Stimulated activated CD8-positive, alpha-beta memory T cell treated with anti-CD3 and anti-CD28 coated beads, Interleukin-4, amount 100 ng/mL, for 24 hours (primary cell): Measurements from ENCODE around the gene CCL24.
"Not testable (repeated sequence)": the region's sequence is repeated elsewhere in the genome, so short reads cannot be mapped to it uniquely, and the experiment has no call there.

Source experiments
- DNase-seq: peaks from one replicate; pipeline ENCODE4 v3.0.0-alpha.2; 2020; ENCODE audit warnings: low read depth

CCL24 gene

DNA sequence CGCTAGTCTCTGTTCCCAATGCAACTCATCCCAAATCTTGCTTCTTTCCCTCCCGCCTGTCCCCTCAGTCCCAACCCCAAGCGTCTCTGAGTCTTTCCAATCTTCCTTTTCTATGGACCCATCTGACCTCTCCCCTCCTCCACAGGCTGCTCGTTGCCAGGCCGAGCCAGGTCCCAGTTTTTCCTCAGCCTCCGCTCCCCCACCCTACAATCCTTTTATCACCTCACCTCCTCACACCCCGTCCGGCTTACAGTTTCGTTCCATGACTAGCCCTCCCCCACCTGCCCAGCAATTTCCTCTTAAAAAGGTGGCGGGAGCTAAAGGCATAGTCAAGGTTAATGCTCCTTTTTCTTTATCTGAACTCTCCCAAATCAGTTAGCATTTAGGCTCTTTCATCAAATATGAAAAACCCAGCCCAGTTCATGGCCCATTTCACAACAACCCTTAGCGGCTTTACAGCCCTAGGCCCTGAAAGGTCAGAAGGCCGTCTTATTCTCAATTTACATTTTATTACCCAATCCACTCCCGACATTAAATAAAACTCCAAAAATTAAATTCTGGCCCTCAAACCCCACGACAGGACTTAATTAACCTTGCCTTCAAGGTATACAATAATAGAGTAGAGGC lies 32.8 kb downstream of the CCL24 start:
- DNase-seq, result not testable (repeated sequence)

DNA sequence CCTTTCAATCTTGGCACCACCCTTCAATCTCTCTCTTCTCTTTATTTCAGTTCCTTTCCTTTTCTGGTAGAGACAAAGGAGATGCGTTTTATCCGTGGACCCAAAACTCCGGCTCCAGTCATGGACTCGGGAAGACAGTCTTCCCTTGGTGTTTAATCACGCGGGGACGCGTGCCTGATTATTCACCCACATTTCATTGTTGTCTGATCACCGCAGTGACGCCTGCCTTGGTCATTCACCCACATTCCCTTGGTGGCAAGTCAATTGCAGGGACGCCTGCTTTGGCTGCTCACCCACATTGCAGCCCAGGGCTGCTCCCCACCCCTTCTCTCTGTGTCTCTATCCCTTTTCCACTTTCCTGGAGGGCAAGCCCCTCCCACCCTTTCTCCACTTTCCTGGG lies 34.1 kb downstream of the CCL24 start:
- DNase-seq, result not testable (repeated sequence)

DNA sequence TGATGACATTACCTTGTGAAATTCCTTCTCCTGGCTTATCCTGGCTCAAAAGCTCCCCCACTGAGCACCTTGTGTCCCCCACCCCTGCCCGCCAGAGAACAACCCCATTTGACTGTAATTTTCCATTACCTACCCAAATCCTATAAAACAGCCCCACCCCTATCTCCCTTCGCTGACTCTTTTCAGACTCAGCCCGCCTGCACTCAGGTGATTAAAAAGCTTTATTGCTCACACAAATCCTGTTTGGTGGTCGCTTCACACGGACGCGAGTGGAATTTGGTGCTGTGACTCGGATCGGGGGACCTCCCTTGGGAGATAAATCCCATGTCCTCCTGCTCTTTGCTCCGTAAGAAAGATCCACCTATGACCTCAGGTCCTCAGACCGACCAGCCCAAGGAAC lies 34.6 kb downstream of the CCL24 start:
- DNase-seq, result not testable (repeated sequence)

DNA sequence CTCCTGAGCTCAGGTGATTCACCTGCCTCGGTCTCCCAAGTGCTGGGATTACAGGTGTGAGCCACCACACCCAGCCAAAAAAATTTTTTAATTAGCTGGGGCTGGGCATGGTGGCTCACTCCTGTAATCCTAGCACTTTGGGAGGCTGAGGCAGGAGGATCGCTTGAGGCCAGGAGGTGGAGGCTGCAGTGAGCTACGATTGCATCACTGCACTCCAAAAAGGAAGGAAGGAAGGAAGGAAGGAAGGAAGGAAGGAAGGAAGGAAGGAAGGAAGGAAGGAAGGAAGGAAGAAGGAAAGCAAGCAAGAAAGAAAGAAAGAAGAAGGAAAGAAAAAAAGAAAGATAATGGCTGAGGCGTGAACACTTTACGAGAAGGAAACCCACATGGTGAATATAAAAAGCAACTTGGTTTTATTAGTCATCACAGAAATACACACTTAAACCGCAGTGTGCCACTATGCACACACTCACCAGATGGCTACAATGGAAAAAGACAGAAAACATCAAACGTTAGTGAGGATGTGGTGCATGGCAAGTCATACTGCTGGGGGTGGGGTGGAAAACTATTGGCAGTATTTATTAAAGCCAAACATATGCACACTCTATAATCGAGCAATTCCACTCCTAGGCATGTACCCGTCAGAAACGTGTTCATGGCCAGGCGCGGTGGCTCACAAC lies 37.2 kb downstream of the CCL24 start:
- peak; percentile 30 for DNase-seq

DNA sequence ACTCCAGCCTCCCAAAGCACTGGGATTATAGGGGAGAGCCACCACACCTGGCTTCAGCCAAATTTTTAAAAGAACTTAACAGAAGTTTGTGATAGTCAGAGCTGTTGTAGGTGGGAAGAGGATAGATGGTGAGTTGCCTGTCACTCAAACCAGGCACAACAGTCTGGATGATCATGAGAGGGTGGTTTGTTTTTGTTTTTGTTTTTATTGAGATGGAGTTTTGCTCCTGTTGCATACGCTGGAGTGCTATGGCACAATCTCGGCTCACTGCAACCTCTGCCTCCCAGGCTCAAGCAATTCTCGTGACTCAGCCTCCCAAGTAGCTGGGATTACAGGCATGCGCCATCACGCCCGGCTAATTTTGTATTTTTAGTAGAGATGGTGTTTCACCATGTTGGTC lies 39.6 kb downstream of the CCL24 start:
- not testable (repeated sequence) for DNase-seq

DNA sequence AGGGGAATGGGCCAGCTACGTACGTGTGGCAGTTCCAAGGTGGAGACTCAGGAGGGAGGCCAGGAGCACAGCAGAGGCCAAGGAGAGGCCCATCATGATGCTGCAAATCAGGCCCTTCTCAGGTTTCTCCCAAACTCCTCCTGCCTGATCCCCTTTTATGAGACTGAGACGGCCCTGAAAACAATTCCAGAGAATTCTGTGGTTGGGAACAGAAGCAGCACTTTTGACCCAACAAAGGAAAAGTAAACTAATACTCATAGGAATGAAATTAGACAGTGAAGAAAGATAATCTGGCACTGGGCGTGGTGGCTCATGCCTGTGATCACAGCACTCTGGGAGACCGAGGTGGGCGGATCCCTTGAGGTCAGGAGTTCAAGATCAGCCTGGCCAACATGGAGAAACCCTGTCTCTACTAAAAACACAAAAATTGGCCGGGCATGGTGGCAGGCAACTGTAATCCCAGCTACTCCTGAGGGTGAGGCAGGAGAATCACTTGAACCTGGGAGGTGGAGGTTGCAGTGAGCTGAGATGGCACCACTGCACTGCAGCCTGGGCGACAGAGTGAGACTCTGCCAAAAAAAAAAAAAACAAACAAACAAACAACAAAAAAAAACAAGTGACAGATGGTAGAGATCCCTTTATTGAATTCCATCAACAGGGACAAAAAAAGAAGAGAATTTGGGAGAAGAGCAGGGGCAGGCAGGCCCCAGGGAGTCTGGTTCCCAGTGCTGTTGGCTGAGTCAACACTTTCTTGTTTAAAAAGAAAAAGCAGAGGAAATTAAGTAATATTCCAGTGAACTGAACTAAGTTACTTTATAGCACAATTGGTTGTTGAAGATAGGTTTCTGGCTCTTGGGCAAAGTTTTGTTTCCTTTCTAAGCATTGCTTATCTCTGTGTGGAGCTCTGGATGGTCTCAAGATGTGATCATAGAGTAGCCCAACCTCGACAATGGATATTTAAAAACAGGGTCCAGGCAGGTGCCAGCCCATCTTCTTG lies 41.2 kb downstream of the CCL24 start, which contains the start of gene CCL26:
TSS of gene CCL26 (minus strand) at position 131 of the 997 bp plus-strand sequence. CDS start at position 96, 35 bp downstream.
- DNase-seq, result no peak

DNA sequence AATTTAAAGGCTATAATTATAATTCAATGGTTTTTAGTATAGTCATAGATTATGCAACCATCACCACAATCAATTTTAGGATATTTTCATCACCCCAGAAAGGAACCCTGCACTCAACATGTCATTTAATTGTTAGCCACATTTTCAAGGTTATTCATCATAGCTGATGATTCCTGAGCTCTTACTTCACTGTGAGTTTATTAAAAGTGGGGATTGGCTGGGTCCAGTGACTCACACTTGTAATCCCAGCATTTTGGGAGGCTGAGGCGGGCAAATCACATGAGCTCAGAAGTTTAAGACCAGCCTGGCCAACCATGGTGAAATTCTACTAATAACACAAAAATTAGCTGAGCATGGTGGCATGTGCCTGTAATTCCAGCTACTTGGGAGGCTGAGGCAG lies 42.4 kb downstream of the CCL24 start:
- DNase-seq, result no peak

DNA sequence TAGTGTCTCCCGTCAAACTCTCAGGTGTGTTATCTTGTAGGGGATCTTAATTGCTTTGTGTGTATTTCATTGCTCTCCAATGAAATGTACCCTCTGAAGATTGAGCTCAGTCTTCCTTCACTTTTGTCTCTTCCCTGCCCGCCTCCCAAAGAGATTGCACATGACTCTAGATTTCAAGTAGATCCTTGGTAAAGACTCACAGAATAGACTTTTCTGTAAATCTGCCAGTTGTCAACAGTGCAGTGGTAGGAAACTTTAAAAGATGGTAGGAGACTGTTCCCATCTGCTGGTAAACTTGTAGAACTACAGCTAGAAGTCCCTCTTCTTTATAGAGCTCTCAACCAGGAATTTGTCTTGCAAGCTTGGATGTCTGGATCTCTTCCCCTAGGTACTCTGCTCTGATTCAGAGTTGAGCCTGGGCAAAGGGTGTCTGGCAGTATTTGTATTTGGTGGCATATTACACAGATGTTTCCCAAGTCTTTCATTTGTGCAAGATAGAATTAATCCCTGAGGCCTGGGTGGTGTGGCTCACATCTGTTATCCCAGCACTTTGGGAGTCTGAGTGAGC lies 51.2 kb downstream of the CCL24 start:
- DNase-seq, result no peak

DNA sequence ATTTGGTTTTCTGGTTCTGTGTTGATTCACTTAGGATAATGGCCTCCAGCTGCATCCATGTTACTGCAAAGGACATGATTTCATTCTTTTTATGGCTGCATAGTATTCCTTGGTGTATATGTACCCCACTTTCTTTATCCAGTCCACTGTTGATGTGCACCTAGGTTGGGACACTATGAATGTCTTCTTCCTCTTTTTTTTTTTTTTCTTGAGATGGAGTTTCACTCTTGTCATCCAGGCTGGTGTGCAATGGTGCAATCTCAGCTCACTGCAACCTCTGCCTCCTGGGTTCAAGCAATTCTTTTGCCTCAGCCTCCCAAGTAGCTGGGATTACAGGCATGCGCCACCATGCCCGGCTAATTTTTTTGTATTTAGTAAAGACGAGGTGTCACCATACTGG lies 51.8 kb downstream of the CCL24 start:
- not testable (repeated sequence) for DNase-seq
